ENCODE results near the gene YIPF3.

GRCh38 chr6:43522547-43523261, 6.0 kb upstream of the YIPF3 start:
- TF ChIP-seq CTCF (conservative IDR thresholded peaks at IDR 0.05; ENCODE audit: low read length) (no peak), EZH2phosphoT487 (IDR thresholded peaks at IDR 0.05; ENCODE audit: borderline replicate concordance, low read depth, low read length) (no peak)

Measured in OCI-LY7 (cell line).